GM18499 (cell line): Measurements from ENCODE around the gene TAF10.

Source experiments
- ATAC-seq: cut with Tn5 transposase; IDR thresholded peaks from one replicate; pipeline ENCODE4 v1.9.1; 2021; ENCODE audit warnings: moderate number of reproducible peaks; ENCODE audit not compliant: insufficient read depth, unreplicated experiment

TAF10 gene

DNA sequence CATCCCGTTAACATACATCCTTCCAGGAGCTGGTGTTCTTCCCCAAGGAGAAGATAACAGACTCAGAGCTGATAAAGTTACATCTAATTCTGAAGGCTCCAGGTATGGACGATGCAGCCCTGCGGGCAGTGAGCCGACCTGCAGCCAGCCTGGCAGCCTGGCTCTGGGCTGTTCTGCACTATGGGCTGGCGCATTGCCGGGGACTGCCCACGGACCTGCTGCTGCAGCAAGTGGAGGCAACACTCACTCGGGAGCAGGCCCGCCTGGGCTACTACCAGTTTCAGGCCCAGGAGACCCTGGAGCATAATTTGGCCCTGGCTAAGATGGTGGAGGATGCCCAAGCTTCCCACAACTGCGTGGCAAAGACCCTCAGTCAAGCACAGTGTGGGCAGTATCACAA lies 48.3 kb downstream of the TAF10 start:
- no peak for ATAC-seq

DNA sequence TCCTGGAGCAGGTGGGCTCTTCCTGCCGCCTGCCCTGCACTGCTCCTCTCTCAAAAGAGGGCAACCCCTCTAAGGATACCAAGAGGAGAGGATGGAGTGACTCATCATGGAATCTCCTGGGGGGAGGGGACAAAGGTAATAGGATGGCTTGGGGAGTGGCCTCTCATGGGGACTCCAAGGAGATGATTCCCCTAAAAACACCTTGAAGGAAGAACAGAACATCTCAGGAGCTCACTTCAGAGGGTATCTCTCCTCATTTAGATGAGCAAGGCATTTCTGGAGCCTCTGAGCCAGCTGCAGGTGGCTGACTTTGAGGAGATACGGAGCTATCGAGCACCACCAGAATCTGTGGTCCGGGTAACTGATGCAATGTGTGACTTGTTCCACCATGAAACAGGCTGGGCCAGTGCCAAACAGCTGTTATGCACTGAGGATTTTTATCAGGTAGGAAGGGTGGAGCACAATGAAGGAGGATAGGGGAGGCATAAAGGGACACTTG lies 48.8 kb downstream of the TAF10 start:
- ATAC-seq = no peak

DNA sequence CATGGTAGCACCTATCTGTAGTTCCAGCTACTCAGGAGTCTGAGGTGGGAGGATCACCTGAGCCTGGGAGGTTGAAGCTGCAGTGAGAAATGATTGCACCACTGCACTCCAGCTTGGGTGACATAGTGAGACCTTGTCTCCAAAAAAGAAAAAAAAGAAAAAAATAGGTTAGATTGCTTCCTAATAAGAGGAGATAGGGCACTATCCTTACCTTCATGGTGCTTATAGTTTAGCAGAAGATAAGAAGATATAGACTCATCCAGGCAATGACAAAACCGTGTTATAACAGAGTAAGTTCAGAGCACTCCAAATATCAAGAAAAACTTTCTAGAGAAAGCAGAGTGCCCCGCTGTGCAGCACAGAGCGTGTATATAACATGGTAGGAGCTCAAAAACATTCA lies 50.7 kb downstream of the TAF10 start:
- ATAC-seq = no peak
